GM18517 (cell line): ENCODE results near the gene TUBB8.
"Not testable (repeated sequence)": the region's sequence is repeated elsewhere in the genome, so short reads cannot be mapped to it uniquely, and the experiment has no call there.

Experiments used
- ATAC-seq: cut with Tn5 transposase; IDR thresholded peaks from one replicate; pipeline ENCODE4 v1.9.1; 2021; ENCODE audit warnings: mild to moderate bottlenecking, moderate library complexity; ENCODE audit not compliant: unreplicated experiment

Gene TUBB8

GRCh38 chr10:49926-50325 lies 830 bp upstream of the TUBB8 start:
- ATAC-seq: not testable (repeated sequence)

DNA sequence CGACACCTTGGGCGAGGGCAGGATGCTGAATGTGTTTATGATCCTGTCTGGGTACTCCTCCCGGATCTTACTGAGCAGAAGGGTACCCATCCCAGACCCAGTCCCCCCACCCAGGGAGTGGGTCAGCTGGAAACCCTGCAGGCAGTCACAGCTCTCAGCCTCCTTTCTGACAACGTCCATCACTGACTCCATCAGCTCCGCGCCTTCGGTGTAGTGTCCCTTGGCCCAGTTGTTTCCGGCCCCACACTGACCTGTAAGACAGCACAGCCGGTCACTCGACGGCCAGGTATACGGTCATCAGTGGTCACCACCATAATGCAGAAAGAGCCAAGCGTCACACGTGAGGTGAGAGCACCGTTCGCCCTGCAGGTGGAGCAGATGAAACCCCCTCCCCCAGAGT lies 1.2 kb downstream of the TUBB8 start:
- ATAC-seq: not testable (repeated sequence)

GRCh38 chr10:13315-13635 lies 35.8 kb downstream of the TUBB8 start:
- not testable (repeated sequence) for ATAC-seq

- not testable (repeated sequence) for ATAC-seq
Observed at GRCh38 chr10:12444-13314, 36.4 kb downstream of the TUBB8 start.

- not testable (repeated sequence) for ATAC-seq
Observed at GRCh38 chr10:11260-11659, 37.8 kb downstream of the TUBB8 start.

- ATAC-seq: not testable (repeated sequence)
Observed at GRCh38 chr10:10261-10971, 38.7 kb downstream of the TUBB8 start.
